Glutamatergic neuron (in vitro differentiated cells): ENCODE data around the gene VPS36. TPM values are rescaled to one million over a fixed set of nuclear protein-coding genes. Genes with fewer than 3 reads are reported as not detected.

ENCODE experiments used
- DNase-seq: peaks from one replicate; pipeline ENCODE4 v3.0.0; 2022
- H3K27ac Mint-ChIP-seq: one replicate; pipeline ENCODE4 v1.8.0; 2020; ENCODE audit warnings: mild to moderate bottlenecking, mixed read lengths, inconsistent platforms; ENCODE audit not compliant: unreplicated experiment
- H3K27me3 Mint-ChIP-seq: one replicate; pipeline ENCODE4 v1.8.0; 2020; ENCODE audit warnings: mild to moderate bottlenecking, moderate library complexity, mixed read lengths, inconsistent platforms; ENCODE audit not compliant: unreplicated experiment
- H3K36me3 Mint-ChIP-seq: one replicate; pipeline ENCODE4 v1.8.0; 2020; ENCODE audit warnings: mild to moderate bottlenecking, mixed read lengths, inconsistent platforms; ENCODE audit not compliant: unreplicated experiment
- H3K4me1 Mint-ChIP-seq: one replicate; pipeline ENCODE4 v1.8.0; 2020; ENCODE audit warnings: mild to moderate bottlenecking, low read depth, mixed read lengths, inconsistent platforms; ENCODE audit not compliant: unreplicated experiment
- H3K4me3 Mint-ChIP-seq: one replicate; pipeline ENCODE4 v1.8.0; 2020; ENCODE audit warnings: mild to moderate bottlenecking, mixed read lengths, inconsistent platforms; ENCODE audit not compliant: unreplicated experiment
- H3K9me3 Mint-ChIP-seq: one replicate; pipeline ENCODE4 v1.8.0; 2020; ENCODE audit warnings: mild to moderate bottlenecking, moderate library complexity, mixed read lengths, inconsistent platforms; ENCODE audit not compliant: unreplicated experiment
- CTCF ChIP-seq: fragments of 200-600 bp; sonication (generic); IDR thresholded peaks from one replicate; pipeline ENCODE4 v1.5.0; 2021; ENCODE audit not compliant: partially characterized antibody, unreplicated experiment
- total RNA-seq: library from RNA; stranded (reverse); fragmentation: NEBNext Ultra II Directional; extraction: Animal tissue kit (Norgen Biotek cat#: 25700); gene quantifications from one replicate; pipeline ENCODE4 v1.2.1, GENCODE V29; 2021; ENCODE audit not compliant: unreplicated experiment

Gene VPS36
- total RNA-seq, 1 donor from 2014 or later, result 29.2 TPM

GRCh38 chr13:52399708-52400107, 50.7 kb downstream of the VPS36 start:
- DNase-seq, result no peak
- Mint-ChIP-seq H3K9me3 (no peaks in the 10 kb centered on the region), H3K36me3 (no peaks in the 10 kb centered on the region)

DNA sequence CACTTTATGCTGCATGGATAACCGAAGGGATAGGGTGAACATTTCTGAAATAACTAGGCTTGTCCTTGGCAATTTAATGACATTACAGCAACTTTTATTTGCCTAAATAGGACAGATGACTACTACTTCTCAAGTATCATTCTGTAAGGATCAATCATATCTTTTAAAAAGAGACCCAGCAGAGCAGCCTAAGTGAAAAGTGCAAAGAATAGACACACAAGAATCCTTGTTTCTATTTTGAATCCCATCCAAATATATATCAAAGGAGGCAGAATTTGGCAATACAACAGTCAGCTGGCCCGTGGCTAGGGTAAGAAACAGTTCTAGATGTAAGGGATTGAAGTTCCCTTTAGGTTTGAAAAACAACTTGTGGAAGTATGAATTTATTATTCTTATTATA, 51.4 kb downstream of the VPS36 start:
- Mint-ChIP-seq H3K36me3 (no peaks in the 10 kb centered on the region), H3K9me3 (no peaks in the 10 kb centered on the region), H3K4me1 (no peaks in the 10 kb centered on the region), H3K27me3 (no peaks in the 10 kb centered on the region), H3K4me3 (no peak overlapping the region), H3K27ac (no peak overlapping the region)
- TF ChIP-seq CTCF, result no peak
- DNase-seq, result no peak

More at GRCh38 chr13:52399708-52400107, 50.7 kb downstream of the VPS36 start:
- H3K27me3 Mint-ChIP-seq, result no peaks in the 10 kb centered on the region
- H3K27ac Mint-ChIP-seq, result no peak overlapping the region
- no peaks in the 10 kb centered on the region for H3K4me1 Mint-ChIP-seq
- no peak overlapping the region for H3K4me3 Mint-ChIP-seq
- TF ChIP-seq CTCF, result no peak

- DNase-seq, result no peak
- Mint-ChIP-seq H3K27me3 (no peaks in the 10 kb centered on the region), H3K4me3 (no peak overlapping the region), H3K4me1 (no peaks in the 10 kb centered on the region), H3K27ac (no peak overlapping the region), H3K9me3 (no peaks in the 10 kb centered on the region), H3K36me3 (no peaks in the 10 kb centered on the region)
- TF ChIP-seq CTCF, result no peak
Measured at GRCh38 chr13:52395704-52396103, 54.7 kb downstream of the VPS36 start.

DNA sequence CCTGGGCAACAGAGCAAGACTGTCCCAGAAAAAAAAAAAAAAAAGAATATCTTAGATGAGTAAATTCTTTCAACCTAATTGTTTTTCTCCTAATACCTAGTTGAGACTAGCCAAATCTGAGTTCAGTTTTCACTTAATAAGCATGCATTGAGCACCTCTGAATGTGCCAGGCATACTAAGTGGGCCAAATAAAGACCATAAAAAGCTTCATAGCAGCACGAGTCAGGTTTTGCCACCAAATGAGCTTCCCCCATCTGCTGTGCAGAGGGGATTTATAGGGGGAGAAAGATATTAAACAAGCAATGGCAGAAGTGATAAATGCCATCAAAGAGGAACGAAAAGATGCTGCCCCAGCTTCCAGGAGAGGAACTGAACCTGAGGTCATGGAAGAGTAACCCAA, 55.8 kb downstream of the VPS36 start:
- Mint-ChIP-seq H3K27ac (no peak overlapping the region), H3K36me3 (no peaks in the 10 kb centered on the region), H3K9me3 (no peaks in the 10 kb centered on the region), H3K27me3 (no peaks in the 10 kb centered on the region), H3K4me1 (no peaks in the 10 kb centered on the region), H3K4me3 (no peak overlapping the region)
- no peak for DNase-seq
- no peak for TF ChIP-seq CTCF

- no peak for DNase-seq
- no peak overlapping the region for H3K4me3 Mint-ChIP-seq
- H3K36me3 Mint-ChIP-seq, result no peaks in the 10 kb centered on the region
- H3K9me3 Mint-ChIP-seq, result no peaks in the 10 kb centered on the region
- no peaks in the 10 kb centered on the region for H3K4me1 Mint-ChIP-seq
- no peak overlapping the region for H3K27ac Mint-ChIP-seq
- no peaks in the 10 kb centered on the region for H3K27me3 Mint-ChIP-seq
- no peak for TF ChIP-seq CTCF
Measured at GRCh38 chr13:52393572-52394357, 56.7 kb downstream of the VPS36 start.
